HG03064 (cell line): ENCODE data around the gene KLK10.

ENCODE experiments used
- ATAC-seq: cut with Tn5 transposase; IDR thresholded peaks from one replicate; pipeline ENCODE4 v1.9.1; 2021; ENCODE audit warnings: low read depth; ENCODE audit not compliant: unreplicated experiment

Gene KLK10

DNA sequence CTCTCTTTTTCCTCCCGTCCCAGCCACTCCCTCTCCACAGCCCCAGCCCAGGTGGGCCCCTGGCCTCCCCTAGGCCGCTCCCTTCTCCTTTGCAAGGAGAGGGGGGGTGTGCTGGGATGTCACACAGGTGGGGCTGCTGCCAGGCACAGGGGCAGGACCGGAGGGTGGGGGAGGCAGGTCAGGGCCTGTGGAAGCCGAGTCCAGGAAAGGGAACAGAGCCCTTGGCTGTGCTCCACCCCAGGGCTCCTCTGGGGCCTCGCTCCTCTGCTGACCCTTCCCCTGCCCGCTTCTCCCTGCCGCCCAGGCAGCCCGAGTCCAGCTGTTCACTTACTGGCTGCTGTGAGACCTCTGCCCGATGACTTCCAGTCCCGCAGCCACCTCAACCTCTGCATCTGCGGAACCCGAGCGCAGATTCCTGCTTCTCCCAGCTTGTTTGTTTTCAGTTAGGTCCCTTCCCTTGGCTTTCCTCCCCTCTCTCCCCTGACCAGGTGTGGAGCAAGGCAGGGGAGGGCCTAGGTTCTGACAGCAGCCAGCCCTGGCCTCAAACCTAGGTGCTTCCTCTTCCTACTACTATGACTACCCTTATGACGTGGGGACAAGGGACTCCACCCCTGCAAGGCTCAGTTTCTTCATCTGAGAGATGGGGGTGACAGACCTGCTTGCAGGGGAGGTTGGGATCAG, 7.8 kb upstream of the KLK10 start:
- no peak for ATAC-seq

DNA sequence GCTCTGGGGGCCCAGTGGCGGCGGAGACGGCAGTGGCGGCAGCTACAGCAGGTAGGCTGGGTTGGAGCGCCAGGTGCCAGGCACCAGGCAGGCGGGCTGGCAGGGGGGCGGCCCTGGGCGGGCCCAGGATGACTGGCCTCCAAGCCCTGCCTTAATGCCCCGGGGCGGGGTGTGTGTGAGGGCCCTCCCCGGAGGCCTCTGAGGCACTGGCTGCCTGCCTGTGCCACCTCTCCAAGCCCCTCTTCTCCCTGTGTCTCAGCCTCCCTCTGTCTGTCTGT, 7.0 kb upstream of the KLK10 start, which contains the start of gene KLK11:
TSS of gene KLK11 (minus strand) at position 63 of the 278 bp plus-strand sequence. CDS start 985 bp downstream, outside the sequence.
- ATAC-seq = no peak

DNA sequence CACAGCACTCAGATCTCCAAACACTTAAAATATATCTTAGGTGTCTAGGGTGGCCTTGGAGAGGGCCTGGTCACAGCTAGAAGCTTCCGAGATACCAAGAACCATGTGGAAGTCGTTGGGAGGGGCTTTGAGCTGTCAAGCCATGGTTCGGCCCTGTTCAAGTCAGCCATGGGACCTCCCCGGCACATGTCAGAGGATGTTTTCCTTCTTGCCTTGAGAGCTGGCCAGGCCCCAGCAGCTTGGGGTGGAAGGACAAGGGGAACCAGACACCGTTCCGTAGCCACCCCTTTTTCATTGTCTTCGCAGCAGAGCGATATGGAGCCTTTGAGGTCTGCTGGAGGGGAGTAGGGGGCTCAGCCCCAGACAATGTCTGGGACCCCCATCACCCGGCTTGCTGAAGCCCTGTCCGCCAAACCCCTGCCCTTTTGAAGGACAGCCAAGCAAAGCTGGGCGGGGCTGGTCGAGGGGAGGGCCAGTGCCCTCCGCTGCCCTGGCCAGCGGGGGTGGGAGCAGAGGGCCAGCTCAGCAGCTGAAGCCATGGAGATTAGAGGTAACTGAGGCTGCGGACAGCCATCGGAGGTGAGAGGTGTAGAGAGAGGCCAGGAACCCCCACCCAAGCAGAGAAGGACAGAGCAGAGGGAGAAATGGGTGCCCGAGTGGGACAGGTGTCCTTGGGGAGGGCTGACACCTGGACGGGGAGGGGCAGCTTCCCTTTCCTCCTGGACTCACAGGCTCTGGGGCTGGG, 6.5 kb upstream of the KLK10 start:
- no peak for ATAC-seq

DNA sequence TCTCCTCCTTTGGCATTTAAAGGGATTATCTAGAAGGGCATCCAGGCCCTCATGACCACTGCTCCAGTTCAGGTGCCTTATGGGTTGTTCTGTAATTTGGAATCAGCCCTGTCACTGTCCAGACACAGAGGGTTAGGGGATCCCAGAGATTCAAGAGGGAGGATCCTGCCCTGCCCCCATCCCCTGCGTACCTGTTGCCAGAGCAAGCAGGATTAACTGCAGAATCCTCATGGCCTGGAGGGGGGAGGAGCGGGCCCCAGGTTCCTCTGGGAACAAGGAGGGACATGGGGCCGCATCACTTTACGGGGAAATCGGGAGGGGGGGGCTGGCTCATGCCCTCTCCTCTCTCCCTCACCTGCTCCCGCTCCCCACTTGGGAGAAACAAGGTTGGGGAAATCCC, 5.9 kb upstream of the KLK10 start:
- ATAC-seq = no peak

DNA sequence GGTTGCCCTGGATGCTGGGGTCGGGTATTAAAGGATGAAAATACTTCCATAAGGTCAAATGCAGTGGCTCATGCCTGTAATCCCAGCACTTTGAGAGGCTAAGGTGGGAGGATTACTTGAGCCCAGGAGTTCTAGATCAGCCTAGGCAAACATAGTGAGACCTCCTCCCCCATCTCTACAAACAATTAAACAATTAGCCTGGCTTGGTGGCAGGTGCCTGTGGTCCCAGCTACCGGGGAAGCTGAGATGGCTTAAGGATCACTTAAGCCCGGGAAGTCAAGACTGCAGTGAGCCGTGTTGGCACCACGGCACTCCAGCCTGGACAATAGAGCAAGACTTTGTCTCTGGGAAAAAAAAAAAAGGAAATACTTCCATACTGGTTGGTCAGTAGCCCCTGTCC, 5.4 kb upstream of the KLK10 start:
- ATAC-seq = no peak

DNA sequence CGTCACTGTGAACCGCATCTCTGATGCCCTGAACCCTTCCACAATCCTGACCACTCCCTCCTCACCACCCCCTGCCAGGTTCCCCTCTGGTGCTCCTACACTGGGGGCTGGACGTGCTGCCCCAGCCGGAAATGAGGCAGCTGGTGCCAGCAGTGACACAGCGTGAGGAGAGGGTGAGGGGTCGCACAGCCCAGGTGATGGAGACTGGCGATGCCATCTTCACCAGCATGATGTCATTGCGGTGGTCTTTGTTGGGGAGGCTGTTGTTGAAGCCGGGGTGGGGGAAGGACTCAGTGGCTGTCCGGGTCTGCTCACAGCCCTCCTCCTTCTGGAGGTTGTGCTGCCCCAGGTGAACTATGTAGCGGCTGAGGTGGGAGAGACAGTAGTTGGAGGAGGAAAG, 4.4 kb upstream of the KLK10 start:
- no peak for ATAC-seq

DNA sequence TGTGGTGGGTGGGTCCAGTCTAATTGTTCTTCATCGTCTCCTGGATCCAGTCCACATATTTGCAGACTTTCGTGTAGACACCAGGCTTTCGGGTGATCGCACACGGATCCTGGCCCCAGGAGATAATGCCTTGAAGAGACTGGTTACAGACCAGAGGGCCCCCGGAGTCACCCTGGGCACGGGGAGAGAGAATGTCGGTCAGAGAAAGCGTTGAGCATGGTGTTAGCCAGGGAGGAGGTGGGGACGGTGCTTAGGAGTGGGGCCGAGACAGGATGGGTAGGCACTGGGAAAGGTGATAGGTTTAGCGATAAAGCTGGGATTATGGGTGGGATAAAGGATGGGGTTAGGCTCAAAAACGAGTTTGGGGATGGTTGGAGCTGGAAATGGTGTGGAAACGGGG, 3.0 kb upstream of the KLK10 start:
- no peak for ATAC-seq

DNA sequence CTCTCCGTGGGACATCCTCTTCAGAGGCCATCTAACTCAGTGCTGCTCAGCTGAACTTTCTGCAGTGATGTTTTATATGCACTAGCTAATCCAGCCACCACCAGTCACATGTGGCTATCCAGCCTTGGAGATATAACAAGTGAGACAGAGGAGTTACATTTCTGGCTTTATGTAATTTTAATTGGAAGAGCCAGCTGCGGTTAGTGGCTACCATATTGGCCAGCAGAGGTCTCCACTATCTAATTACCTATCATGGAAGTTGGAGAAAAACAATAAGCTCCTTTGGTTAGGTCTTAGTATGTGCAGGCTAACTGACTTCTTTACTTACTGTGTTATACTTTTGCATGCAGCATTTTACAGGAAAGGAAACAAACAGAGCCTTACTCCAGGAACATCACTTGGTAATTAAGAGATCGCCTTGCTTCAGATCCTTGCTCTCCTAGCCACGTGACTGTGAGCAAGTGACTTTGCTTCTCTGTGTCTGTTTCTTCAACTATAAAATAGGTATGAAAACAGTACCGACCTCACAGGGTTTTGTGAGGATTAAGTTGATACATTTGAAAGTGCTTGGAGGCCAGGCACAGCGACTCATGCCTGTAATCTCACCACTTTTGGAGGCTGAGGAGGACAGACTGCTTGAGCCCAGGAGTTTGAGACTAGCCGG, 1.6 kb upstream of the KLK10 start:
- ATAC-seq = no peak

DNA sequence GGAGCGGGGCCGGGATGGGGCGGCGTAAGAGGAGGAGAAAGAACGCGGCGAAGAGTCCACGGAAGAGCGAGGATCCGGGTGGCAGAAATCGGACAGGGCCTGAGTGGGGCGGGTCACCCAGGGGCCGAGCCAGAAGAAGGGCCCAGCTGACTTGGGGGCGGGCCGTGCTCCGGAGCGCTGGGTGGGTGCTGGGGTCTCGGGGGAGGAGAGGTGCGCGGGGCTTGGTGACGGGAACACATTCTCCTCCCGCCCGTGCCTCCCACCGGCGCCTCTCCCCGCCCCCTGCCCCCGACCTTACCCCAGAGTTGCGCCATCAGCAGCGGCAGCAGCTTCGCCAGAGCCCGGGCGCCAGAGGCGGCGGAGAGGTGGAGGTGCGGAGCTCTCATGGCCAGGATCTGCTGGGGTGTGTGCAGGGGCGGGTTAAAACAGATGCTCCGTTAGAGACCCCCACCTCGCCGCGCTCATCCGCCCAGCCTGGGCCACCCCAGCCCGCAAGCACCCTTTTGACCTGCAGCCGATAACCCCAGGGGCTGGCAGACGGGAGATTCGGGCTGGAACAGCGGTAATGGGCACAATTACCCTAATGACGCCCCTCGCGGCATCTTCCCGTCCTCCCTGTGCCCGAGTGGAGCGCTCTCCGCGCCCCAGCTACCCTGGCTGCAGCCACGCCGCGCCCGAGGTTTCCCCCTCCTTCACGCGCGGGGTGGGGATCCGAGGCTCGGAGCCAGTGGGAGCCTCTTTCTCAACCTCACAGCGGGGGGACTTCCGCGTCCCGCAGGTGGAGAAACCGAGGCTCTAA, 565 bp downstream of the KLK10 start:
- no peak for ATAC-seq

DNA sequence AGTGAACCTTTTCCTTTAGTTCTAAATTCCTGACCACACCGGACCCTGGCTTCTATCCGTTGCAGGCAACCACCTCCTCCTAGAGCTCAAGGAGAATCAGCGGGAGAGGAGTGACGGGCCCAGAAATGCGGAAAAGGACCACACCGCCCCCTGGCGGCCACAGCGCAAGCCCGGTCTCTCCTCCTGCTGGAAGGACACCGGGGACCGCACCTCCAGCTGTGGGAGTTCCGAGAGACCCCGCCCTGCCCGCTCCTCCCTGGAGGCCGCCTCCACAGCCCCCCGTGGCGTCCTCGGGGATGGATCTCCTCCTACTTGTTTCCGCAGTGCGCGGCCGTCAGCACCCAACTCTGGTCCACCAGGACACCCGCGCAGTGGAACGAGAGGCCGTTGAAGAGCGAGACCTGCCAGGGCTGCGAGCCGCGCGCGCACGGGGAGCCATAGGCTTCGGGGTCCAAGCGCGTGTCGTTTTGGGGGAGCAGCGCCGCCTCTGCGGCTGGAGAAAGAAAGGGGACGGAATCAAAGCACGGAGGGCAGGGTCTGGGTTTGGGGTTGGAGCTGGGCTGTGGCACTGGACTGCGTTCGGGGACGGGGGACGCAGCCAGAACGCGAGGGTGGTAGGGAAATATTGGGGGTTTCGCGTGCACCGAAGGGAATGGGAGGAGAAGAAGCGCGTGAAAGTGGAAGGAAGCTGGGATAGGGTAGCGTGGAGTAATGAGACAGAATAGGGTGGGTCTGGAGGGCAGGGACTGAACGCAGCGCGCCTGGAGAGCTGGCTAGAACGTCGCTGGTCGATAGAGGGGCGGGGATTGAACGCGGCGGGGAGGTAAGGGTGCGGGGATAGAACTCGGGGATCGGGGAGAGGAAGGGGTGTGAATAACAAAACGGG, 2.5 kb downstream of the KLK10 start:
- no peak for ATAC-seq

DNA sequence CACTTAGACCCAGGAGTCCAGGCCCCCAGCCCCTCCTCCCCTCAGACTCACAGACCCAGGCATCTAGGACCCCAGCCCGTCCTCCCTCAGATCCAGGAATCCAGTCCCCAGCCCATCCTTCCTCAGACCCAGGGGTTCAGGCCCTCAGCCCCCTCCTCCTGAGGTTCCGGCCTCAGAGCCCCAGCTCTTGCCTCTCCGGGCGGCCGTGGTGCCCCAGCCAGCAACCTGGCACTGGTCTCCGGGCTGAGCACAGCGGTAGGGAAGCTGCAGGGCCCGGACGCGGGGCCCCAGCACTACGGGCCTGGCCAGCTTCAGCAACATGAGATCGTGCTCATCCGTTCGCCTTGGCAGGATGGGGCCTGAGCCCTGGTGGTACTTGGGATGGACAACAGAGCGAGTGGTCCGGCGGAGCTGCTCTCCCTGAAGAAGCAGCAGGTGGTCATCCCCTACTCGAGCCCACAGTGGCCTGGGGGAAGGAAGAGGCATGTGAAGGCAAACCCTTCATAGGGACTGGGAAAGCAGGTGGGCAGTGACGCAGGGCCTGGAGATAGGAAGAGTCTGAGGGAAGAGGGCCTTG, 3.7 kb downstream of the KLK10 start:
- ATAC-seq = no peak

DNA sequence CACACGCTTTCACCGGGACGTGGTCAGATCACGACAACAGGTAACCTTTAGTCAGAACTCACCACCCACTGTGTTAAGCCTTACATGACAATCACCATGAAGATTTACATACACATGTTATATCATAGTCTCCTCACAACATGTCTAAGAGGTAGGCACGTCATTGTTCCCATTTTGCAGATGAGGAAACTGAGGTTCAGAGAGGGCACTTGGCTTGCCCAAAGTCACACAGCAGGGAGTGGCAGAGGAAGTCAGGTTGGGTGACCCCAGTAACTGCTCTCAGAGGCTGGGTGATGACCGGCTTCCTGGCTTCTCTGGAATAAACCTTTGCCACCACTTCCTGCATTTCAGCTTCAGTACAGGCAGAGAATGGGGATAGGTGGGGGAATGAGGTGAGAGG, 5.3 kb downstream of the KLK10 start:
- no peak for ATAC-seq

DNA sequence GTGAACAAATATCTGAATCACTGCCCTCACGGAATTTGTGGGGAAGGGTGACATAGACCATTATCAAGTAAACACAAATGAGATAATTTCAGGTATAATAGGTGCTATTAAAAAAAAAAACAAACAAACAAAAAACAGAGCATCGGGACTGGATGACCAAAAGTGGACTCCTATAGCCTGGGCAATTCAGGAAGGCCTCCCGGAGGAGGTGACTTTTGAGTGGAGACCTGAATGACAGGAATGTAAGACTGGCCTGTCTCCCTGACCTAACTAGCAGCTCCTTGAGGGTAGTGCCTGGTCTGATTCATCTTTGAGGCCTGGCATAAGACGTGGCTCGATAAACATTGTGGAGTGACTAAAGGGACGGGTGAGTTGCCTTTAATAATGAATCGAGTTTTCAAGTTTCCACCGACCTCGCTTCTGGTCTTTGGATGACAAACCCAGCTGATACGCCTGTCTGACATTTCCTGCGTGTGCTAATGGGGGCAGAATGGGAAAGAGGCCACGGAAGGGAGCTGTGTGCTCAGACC, 6.8 kb downstream of the KLK10 start:
- ATAC-seq = no peak

DNA sequence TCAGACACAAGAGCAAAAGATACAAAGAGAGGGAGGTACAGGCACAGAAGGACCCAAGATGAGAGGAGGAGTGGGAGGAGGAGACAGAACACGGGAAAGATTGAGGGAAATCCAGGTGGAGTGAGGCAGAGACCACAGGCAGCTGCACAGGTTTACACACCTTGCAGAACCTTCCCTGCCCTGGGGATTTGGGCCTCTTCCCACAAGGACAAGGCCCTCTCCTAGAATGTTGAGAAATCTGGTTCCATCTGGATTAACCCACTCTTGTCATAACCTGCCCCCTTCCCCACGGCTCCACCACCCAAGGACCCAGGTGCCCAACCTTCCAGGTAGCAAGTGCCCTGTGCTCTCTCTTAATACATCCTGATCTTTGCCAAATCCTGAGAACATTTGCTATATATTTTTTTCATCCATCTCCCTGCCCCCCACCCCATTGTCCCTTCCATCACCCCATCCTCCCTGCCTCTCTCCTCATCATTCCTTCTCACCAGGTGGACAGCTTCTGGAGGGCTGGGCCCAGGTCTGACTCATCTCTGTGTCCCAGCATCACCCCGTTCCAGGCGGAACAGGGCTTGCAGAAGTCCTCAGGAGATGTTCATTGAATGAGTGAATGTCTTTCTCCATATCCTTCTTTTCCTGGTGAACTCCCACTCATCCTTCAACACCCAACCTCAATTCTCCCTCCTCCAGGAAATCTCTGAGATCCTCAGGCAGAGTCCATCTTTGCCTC, 9.3 kb downstream of the KLK10 start:
- no peak for ATAC-seq

DNA sequence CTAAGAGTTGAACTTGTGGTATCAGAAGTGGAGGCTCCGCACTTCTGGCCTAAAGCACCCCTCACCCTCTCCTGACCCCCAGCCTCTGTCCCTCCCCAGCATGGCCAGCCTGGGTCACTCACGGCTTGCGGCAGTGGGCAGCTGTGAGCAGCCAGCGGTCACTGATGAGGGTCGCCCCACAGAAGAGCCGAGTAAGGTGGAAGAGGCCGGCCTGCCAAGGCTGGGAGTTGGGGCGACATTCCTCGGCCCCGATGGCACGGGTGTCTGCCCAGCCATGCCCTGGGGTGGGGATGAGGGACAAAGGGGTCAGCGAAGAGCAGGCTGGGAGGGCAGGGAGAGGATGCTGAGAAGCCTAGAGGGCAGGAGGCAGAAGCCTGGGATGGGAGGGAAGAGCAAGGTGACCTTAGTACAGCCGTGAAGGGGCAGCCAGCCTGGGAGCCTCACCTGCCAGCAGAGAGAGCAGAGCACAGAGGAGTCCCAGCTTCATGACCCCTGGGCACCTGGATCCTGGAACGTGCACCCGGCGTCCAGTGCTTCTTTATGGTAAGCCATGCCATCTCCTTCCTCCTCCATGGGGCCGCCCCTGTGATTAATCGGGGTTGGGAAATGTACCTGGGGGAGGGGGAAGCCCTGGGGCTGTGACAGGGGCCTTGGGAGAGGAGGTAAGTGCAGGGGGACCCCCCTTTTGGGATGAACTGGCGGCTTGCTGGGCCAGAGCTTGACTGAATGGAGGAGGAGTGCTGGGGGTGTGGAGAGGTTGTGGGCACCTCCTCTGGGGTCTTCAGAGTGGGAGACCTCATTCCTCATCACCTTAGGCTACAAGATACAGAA, 10.2 kb downstream of the KLK10 start:
- ATAC-seq = no peak

DNA sequence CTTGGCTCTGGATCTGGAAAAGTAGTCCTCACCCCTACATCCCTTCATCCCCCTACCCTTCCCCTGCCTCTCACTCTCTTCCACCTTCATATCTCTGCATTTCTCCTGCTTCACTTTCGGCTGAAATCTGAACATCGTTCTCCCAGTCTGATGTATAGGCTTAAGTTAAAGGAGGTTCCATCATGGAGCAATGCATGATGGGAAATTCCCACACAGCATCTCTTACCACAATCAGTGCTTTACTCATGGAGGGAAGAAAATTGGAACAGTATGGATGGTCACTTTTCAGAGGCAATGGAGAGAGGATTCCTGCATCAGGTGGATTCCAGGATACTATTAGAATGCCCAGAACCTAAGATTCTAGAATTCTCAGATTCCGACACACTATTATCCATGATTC, 12.0 kb downstream of the KLK10 start:
- ATAC-seq = no peak

DNA sequence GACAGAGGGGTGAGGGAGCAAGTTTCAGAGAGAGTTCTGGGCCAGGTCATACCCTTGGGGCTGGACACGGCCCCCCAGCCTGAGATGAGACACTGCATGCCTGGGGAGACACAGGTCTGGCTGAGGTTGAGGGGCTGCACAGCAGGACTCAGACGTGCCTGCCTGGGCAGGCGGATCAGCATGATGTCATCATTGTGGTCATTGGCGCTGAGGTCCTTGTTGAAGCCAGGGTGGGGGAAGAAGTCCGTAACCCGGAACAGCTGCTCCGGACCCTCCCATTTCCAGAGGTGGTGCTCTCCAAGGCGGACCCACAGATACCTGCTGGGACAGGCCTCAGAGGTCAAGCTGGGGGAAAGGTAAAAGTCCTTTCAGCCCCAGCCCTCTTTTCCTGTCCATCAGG, 13.1 kb downstream of the KLK10 start:
- no peak for ATAC-seq

DNA sequence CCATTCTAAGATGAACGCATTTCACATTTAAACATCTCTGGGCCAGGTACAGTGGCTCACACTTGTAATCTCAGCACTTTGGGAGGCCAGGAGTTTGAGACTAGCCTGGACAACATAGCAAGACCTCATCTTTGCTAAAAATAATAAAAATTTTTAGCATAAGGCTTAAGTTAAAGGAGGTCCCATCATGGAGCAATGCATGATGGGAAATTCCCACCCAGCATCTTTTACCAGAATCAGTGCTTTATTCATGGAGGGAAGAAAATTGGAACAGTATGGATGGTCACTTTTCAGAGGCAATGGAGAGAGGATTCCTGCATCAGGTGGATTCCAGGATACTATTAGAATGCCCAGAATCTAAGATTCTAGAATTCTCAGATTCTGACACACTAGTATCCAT, 14.3 kb downstream of the KLK10 start:
- no peak for ATAC-seq
